ENCODE data around the gene APC2.
"Not testable (repeated sequence)": the region's sequence is repeated elsewhere in the genome, so short reads cannot be mapped to it uniquely, and the experiment has no call there.

APC2 gene

DNA sequence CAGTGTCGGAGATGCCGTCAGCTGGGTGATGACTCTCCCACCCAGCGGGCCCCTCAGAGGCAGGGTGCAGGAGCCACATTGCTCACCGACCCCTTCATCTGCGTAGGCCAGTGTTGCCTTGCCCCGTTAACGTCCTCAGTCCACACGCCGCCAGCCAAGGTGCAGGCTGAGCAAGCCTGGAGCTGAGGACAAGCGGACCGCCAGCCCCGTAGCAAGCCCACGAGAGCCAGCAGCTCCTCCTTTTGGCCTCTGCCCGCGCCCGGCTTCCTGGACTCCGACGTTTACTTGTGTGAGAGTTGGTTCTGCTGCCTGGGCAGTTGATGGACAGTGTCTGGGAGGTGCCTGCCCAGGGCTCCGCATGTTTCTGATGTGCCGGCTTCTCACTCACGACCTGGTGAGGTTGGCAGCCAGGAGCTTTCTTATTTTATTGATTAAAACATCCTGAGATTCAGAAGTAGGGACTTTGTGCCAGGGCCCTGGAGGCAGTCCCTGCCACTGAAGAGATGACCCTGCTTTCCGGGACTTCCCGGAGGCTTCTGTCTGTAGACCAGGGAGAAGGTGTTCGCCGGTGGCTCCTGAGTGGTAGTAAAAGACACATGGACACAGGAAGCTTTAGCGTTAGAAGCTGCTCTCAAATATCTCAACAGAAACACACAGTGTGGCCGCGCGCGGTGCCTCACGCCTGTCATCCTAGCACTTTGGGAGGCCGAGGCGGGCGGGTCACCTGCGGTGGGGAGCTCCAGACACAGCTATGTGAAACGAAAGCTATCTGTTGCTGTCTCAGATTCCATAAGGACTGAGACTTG is 36.7 kb upstream of the APC2 start:
- no peak for DNase-seq

GRCh38 chr19:1416014-1416841 is 33.7 kb upstream of the APC2 start:
- no peak for DNase-seq

DNA sequence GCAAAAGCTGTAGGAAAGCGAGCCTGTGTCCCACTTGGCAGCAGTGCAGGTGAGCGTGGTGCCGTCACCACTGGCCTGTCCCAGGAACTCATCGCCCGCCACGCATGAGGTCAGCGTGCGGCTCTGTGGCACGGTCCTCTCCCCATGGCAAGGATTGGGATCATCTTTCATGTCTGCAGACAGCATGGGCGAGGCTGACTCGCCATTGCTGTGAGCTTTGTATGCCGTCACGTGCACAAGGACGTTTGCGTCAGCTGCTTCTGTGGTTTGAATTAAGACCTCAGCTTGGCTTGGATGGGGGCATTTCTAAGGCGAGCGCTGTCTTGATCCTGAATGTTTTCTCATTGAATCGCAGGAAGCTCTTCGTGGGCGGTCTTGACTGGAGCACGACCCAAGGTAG is 32.8 kb upstream of the APC2 start:
- DNase-seq: no peak

GRCh38 chr19:1417681-1418495 is 32.0 kb upstream of the APC2 start:
- no peak for DNase-seq

GRCh38 chr19:1418496-1418775 is 31.5 kb upstream of the APC2 start:
- no peak for DNase-seq

GRCh38 chr19:1418951-1419738 is 30.8 kb upstream of the APC2 start:
- no peak for DNase-seq

DNA sequence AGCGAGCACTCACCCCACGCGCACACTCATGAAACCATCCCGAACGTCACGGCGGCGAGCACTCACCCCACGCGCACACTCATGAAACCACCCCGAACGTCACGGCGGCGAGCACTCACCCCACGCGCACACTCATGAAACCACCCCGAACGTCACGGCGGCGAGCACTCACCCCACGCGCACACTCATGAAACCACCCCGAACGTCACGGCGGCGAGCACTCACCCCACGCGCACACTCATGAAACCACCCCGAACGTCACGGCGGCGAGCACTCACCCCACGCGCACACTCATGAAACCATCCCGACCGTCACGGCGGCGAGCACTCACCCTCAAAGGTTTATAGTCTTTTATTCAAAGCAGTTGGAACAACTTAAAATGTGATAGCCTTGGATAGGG is 29.8 kb upstream of the APC2 start:
- DNase-seq: not testable (repeated sequence)

- no peak for DNase-seq
Observed at GRCh38 chr19:1420590-1420989, 29.3 kb upstream of the APC2 start.

- DNase-seq: no peak
Observed at GRCh38 chr19:1421218-1421957, 28.5 kb upstream of the APC2 start.

DNA sequence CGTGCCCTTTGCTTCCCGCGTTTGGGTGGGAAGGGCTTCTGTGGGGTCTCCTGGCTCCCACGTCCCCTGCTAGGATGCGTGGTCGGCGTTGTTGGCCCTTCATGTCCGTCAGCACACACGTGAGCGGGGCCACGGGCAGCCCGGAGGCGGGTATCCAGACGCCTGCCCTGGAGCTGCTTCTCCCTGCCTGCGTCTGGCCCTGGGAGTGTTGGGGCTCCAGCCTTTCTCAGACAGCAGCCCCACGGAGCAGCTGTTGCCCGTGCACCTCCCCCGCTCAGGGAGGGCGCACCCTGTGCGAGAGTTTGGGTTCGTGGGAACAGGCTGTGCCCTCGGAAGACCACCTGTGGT is 28.0 kb upstream of the APC2 start:
- no peak for DNase-seq

- DNase-seq: no peak
Observed at GRCh38 chr19:1422360-1422759, 27.6 kb upstream of the APC2 start.

DNA sequence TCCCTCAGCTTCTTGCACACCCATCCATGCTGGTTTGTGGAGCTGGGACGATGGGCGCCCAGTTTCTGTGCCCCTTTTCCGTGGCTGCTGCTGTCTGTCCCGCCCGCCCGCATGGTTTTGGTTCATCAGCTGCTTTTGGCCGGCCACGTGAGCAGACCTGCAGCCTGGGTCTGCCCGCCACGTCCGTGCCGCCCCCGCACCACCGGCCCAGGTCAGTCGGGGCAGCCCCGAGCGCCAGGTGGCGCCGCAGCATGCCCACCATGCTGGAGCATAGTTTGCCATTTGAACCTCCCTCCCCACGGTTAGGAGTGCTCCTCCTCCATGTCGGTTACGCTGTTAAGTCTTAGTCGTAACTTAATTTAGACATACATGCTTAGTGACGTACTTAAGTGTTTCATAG is 27.0 kb upstream of the APC2 start:
- DNase-seq: no peak

GRCh38 chr19:1423436-1424191 is 26.3 kb upstream of the APC2 start:
- no peak for DNase-seq

DNA sequence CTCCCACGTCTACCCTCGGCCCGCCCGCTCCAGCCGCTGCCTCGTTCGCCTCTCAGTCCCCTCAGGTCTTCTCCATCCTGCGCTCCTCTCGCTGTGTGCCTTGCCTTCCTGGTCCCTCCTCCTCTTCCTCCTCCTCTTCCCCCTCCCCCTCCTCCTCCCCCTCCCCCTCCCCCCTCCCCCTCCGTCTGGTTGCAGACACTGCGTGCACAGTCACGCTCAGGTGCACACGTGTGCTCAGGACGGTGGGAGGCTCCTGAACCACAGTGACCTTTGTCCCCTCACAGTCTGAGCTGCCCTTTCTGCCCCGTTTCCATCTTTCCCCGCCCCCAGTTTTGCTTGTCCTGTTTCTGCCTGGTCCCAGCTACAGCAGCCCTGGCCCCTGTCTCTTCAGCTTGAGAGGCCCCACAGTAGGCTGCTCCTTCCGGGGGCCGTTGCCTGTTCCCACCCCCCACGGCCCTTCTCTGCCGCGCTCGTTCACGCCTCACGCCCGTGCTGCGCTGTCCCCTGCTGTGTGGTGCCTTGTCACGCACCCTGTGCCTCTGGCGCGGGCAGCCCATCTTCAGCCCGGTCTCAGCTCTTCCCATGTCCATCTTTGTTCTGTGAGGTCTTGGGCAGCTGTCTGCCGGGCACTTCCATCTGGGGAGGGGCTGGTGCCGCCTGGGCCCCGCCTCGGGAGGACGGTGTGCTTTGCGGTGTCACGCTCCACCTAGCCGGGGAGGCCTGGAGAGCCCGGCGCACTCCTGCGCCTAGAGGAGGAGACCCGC is 25.5 kb upstream of the APC2 start:
- DNase-seq: no peak

GRCh38 chr19:1425102-1425837 is 24.7 kb upstream of the APC2 start:
- no peak for DNase-seq

GRCh38 chr19:1425902-1426301 is 24.0 kb upstream of the APC2 start:
- no peak for DNase-seq

DNA sequence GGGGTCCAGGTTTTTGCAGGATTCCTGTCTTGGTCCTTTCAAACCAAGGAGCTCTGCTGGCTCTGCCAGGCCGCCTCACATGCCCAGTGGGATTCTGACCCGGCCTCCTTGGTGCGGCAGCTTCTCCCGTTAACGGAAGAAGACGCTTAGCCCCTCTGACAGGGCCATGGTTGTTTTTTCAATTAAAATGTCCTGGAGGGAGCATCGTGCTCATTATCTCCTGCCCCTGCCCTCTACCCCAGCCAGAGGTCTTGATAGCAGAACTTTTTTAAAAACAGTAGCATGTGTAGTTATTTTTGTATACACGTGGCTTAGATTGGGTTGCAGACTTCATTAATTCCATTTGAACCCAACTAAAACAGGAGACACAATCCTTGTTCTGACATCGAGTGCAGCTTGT is 23.2 kb upstream of the APC2 start:
- DNase-seq: no peak

DNA sequence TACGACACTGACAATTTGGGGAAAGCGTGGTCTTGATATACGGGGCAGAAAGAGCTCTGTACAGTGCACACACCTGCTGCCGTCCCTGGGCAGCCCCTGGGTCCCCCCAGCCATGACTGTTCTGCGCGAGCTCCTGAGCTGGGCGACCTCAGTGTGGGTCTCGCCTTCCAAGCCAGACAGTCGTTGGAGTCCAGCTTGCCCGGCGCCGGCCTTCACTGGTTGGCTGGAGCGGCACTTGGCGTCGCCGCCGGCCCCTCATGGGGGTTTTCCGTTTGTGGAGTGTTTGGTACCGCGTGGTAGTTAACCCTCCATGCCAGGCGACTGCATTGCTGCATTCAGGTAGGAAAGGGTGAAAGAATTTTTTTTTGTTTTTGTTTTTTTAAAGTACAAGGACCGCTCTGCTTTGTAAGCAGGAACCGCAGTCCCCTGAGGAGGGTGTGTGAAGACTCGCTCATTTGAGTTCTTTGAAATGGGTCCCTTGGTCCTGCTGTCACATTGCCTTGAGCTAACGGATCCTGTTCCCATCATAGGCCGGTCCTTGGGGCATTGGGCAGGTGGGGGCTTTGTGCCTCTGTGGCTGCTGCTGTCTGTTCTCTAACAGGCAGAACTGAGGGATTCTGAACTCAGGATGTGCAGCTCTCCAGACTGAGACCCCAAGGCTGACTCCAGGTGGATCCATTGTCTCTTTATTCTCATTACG is 22.6 kb upstream of the APC2 start:
- no peak for DNase-seq

DNA sequence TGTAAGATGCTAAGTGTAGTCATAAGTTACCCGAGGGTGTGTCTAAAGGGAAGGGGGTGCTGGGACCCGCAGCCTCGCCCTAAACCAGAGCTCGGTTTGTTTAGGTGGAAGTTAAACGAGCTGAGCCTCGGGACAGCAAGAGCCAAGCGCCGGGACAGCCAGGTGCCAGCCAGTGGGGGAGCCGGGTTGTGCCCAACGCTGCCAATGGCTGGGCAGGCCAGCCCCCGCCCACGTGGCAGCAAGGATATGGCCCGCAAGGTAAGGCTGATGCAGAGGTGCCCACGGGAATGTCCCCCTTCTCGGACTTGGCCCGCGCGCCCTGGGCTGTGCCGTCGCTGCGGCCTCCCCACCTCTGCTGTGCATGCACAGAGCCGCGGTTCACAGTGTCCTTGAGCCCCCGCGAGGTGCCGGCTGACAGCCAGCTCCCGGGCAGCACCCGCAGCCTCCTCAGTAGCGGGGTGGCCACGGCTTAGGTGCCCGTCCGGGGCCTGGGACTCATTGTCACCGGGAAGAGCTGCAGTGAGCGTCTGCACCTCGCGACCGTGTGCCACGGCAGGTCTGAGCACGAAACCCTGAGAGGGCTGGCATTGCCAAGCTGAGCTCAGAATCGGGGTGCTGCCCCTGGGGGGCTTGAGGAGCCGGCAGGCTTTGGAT is 21.1 kb upstream of the APC2 start:
- no peak for DNase-seq
